Measurements from ENCODE around the gene IFI27. TPM values are rescaled to one million over a fixed set of nuclear protein-coding genes. Genes with fewer than 3 reads are reported as not detected.
"Not testable (repeated sequence)": the region's sequence is repeated elsewhere in the genome, so short reads cannot be mapped to it uniquely, and the experiment has no call there.

The IFI27 gene
- total RNA-seq, 1 donor from 2014 or later, result 312 TPM

GRCh38 chr14:94144765-94145164, 34.2 kb downstream of the IFI27 start:
- H3K4me1 ChIP-seq, result no peaks in the 10 kb centered on the region
- no peak overlapping the region for H3K27ac ChIP-seq
- DNase-seq, result no peak
- ATAC-seq, result peak; percentile 85
- H3K9me3 ChIP-seq, result no peaks in the 10 kb centered on the region
- H3K4me3 ChIP-seq, result no peak overlapping the region
- H3K27me3 ChIP-seq, result no peaks in the 10 kb centered on the region
- intact Hi-C loops (cut with DNase I), result no loop called here
- no peaks in the 10 kb centered on the region for H3K36me3 ChIP-seq
- no peak for TF ChIP-seq CTCF (IDR thresholded peaks at IDR 0.05)

- H3K27ac ChIP-seq, result no peak overlapping the region
- intact Hi-C loops (cut with DNase I), result no loop called here
Measured at GRCh38 chr14:94145902-94146527, 35.5 kb downstream of the IFI27 start.

GRCh38 chr14:94152676-94153075, 42.1 kb downstream of the IFI27 start:
- H3K27ac ChIP-seq, result no peak overlapping the region
- intact Hi-C loops (cut with DNase I), result no loop called here
- H3K9me3 ChIP-seq, result no peaks in the 10 kb centered on the region
- H3K27me3 ChIP-seq, result no peaks in the 10 kb centered on the region
- no peak for TF ChIP-seq CTCF (IDR thresholded peaks at IDR 0.05)
- no peak overlapping the region for H3K4me3 ChIP-seq
- no peaks in the 10 kb centered on the region for H3K36me3 ChIP-seq
- ATAC-seq (no peak), DNase-seq (no peak)
- peaks cover 4% of the 10 kb centered on the region for H3K4me1 ChIP-seq

More at GRCh38 chr14:94145902-94146527, 35.5 kb downstream of the IFI27 start:
- no peaks in the 10 kb centered on the region for H3K9me3 ChIP-seq
- H3K27me3 ChIP-seq, result no peaks in the 10 kb centered on the region
- TF ChIP-seq CTCF (IDR thresholded peaks at IDR 0.05), result no peak
- H3K4me1 ChIP-seq, result no peaks in the 10 kb centered on the region
- no peaks in the 10 kb centered on the region for H3K36me3 ChIP-seq
- ATAC-seq, result peak; percentile 37
- no peak for DNase-seq
- H3K4me3 ChIP-seq, result no peak overlapping the region

- intact Hi-C loops (cut with DNase I), result no loop called here
- Histone ChIP-seq H3K4me3 (no peak overlapping the region), H3K36me3 (no peaks in the 10 kb centered on the region), H3K27me3 (no peaks in the 10 kb centered on the region), H3K27ac (no peak overlapping the region), H3K4me1 (peaks cover 4% of the 10 kb centered on the region), H3K9me3 (no peaks in the 10 kb centered on the region)
- DNase-seq (no peak), ATAC-seq (peak; percentile 42)
- no peak for TF ChIP-seq CTCF (IDR thresholded peaks at IDR 0.05)
Measured at GRCh38 chr14:94153750-94154342, 43.3 kb downstream of the IFI27 start.

- ATAC-seq; intact Hi-C loops (cut with DNase I); H3K27me3 ChIP-seq; H3K9me3 ChIP-seq; DNase-seq; H3K4me1 ChIP-seq; H3K4me3 ChIP-seq; H3K27ac ChIP-seq; H3K36me3 ChIP-seq: not testable (repeated sequence)
Measured at GRCh38 chr14:94156143-94156542, 45.6 kb downstream of the IFI27 start.

- Histone ChIP-seq H3K27me3 (no peaks in the 10 kb centered on the region), H3K9me3 (no peaks in the 10 kb centered on the region), H3K4me3 (no peak overlapping the region), H3K36me3 (no peaks in the 10 kb centered on the region), H3K4me1 (peaks cover 4% of the 10 kb centered on the region), H3K27ac (peak overlapping the region; percentile 53)
- DNase-seq (no peak), ATAC-seq (peak; percentile 95)
- intact Hi-C loops (cut with DNase I), result no loop called here
- TF ChIP-seq CTCF (IDR thresholded peaks at IDR 0.05), result no peak
Measured at GRCh38 chr14:94157197-94157596, 46.7 kb downstream of the IFI27 start.
